HT-29 (cell line): ENCODE data around the gene MBOAT1. TPM values are rescaled to one million over a fixed set of nuclear protein-coding genes. Genes with fewer than 3 reads are reported as not detected.
"Not testable (repeated sequence)": the region's sequence is repeated elsewhere in the genome, so short reads cannot be mapped to it uniquely, and the experiment has no call there.

Experiments used
- DNase-seq: peaks from one replicate; pipeline ENCODE4 v3.0.0-alpha.2; 2015; ENCODE audit warnings: low spot score
- total RNA-seq: library from RNA; depleted of rRNA; stranded (reverse); fragments of >200 nt; shearing (Covaris generic); gene quantifications from 2 replicates; pipeline ENCODE4 v1.2.3, GENCODE V29; 2014

Gene MBOAT1
- total RNA-seq, 1 experiment from 2014 or later: 1.0 TPM

- no peak for DNase-seq
These were observed 39.3 kb downstream of the MBOAT1 start for GRCh38 chr6:20172842-20173456.

GRCh38 chr6:20170455-20171148 is 41.7 kb downstream of the MBOAT1 start:
- no peak for DNase-seq

- no peak for DNase-seq
These were observed 42.5 kb downstream of the MBOAT1 start for GRCh38 chr6:20169786-20170185.

DNA sequence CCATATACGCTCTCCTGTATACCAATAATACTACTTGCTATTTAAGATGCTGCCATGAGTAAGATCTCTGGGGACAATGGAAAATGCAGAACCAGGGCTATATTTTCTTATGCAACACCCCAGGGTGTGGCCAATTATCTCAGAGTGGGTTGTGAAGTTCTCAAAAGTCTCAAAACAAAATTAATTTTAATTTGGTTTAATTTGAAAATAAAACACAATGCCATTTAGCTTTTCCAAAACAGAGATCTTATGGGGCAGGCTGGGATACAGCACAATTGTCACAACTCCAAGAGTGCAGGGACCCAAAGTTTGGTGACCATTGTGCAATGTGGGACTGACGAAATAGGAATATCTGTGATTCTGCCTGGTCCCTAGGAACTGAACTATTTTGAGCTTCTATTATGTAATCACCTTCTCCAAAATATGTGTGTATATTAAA is 43.1 kb downstream of the MBOAT1 start:
- DNase-seq: no peak

DNA sequence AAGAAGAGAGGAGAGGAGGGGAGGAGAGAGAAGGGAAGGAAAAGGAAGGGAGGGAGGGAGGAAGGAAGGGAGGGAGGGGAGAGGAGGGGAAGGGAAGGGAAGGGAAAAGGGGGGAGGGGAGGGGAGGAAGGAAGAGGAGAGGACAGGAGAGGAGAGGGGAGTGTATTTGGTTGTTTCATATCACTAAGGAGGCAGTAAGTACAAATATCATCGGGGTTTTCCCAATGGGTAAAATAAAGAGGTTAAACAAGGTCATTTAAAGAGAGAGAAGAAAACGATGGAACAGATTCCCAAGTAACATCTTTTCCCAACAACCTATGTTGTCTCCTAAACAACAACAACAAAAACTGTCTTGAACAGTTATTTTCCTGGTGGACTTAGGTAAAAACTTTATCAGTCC is 43.6 kb downstream of the MBOAT1 start:
- no peak for DNase-seq

- no peak for DNase-seq
These were observed 44.7 kb downstream of the MBOAT1 start for GRCh38 chr6:20167601-20168000.

GRCh38 chr6:20166210-20166609 is 46.1 kb downstream of the MBOAT1 start:
- no peak for DNase-seq

DNA sequence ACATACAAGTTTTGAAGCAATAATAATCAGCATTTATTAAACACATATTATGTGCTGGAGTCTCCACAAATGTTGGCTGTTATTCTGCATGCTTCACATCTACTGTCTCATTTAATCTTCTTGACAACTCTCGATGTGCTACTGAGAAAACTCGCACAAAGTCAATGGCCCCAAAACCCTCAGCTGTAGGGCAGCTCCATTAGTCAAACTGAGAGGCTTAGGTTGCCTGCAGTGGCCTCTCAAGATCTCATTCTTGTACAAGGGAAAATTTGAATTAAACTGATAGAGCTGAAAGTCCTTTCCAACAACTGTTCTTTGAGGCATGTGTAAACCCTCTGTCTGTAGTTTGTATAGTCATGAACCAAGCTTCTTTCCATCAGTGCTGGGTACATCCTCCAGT is 49.8 kb downstream of the MBOAT1 start:
- no peak for DNase-seq

- DNase-seq: no peak
These were observed 51.6 kb downstream of the MBOAT1 start for GRCh38 chr6:20160541-20161283.

DNA sequence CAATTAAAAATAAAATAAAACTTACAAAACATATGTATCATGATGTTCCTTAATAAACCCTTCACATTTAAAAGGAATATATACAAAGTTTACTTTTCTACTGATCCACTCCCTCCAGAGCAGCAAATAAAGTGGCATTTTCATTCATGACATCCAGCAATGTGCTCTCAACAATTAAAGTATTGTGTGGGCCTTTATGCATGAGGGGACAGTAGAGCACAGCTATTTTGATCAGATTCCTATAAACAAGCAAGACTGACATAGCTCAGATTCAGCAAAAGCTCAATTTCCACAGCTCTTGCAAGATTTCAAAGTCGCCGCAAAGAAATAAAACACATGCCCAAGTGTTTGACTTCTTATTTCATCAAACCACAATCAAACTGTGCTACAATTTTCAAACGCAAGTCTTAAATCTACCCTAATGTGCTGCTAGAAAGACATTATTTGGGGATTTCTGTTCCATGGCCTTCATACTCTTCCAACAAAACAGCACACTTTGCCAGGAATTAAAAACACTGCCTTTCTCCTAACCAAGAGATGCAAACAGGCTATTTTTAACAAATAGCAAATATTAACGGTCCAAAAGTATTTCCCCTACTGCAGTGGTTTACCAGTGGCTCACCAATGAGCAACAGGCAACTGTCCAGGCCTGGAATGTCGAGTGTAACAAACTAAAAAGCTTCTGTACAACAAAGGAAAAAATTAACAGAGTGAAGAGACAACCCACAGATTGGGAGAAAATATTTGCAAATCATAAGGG is 52.3 kb downstream of the MBOAT1 start:
- no peak for DNase-seq

DNA sequence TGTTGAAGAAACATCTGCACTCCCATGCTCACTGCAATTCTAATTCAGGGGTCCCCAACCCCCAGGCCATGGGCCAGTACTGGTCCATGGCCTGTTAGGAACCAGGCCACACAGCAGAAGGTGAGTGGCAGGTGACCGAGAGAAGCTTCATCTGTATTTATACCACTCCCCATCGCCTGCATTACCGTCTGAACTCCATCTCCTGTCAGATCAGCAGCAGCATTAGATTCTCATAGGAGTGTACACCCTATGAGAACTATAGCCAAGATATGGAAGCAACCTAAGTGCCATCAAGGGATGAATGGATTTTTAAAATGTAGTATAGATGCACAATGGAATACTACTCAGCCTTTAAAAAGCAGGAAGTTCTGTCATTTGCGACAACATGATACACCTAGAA is 53.2 kb downstream of the MBOAT1 start:
- DNase-seq: no peak

GRCh38 chr6:20158676-20159075 is 53.6 kb downstream of the MBOAT1 start:
- no peak for DNase-seq

GRCh38 chr6:20156824-20157223 is 55.4 kb downstream of the MBOAT1 start:
- no peak for DNase-seq

DNA sequence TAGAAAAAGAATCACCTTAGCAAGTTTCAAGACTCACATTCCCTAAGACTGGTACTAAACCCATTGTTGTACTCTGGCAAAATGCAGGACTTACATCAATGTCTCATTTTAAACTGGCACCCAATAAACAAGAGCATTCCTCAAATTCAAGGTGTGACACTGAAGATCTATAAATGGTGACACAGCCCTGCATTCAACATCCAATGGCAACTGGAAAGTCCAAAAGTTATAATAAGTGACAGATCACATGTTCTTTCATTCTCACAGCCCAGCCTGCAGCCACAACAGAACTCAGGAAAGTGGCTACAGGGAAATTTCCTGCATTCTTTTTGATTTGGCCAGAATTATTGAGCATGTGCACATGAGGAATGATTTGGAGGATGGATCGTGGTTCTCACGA is 57.5 kb downstream of the MBOAT1 start:
- no peak for DNase-seq

GRCh38 chr6:20153194-20153593 is 59.1 kb downstream of the MBOAT1 start:
- no peak for DNase-seq

- DNase-seq: no peak
These were observed 63.8 kb downstream of the MBOAT1 start for GRCh38 chr6:20148433-20148832.

DNA sequence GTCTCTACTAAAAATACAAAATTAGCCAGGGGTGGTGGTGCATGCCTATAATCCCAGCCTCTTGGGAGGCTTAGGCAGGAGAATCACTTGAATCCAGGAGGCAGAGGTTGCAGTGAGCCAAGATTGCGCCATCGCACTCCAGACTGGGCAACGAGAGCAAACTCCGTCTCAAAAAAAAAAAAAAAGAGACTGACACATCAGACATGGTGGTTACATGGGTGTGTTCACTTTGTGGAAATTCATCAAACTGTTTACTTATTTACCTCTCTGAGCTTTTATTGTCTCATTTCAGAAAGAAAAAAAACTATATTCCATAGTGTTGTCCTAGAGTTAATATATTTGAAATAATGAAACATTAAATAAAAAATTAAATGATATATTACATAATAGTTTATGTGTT is 64.8 kb downstream of the MBOAT1 start:
- no peak for DNase-seq

DNA sequence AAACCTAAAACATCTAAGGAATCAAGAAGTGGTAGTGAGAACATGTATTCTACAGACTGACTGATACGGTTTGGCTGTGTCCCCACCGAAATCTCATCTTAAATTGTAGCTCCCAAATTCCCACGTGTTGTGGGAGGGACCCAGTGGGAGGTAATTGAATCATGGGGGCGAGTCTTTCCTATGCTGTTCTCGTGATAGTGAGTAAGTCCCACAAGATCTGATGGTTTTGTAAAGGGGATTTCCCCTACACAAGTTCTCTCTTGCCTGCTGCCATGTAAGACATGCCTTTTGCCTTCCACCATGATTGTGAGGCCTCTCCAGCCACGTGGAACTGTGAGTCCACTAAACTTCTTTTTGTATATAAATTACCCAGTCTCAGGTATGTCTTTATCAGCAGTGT is 65.4 kb downstream of the MBOAT1 start:
- DNase-seq: not testable (repeated sequence)

DNA sequence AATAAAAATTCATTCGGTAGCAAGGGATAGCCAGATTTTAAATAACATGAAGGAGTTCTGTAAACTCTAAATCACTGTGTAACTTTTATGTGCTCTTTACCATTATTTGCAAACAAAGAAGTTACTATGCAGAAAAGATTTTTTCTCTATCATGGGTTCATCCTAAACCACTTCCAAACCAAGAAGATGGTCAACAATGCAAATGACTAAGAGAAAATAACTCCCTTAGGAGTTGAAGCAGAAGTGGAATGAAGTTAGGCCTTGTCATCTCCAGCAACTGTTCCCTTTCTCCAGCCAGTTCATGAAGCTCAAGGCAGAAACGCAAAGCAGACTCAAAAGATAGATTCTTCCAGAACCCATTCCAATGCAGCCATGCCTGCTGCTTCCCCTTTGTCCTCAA is 66.0 kb downstream of the MBOAT1 start:
- no peak for DNase-seq

DNA sequence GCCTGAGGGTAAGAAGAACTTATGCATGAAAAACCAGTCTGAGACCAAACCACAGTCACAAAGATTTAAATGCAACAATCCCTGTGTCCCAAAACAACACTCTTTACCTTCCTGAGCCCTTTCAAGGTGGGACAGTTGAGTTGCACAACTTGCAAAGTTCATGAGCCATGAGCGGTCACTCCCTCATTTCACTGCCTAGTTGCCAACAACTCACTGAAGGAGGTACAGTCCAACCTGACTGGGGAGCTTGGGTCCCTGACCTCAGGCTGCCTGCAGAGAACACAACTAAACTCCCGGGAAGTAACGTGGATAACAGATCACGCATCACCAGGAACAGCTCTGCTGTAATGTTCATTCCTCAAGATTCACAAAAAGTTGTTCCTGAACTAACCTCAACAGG is 69.4 kb downstream of the MBOAT1 start:
- DNase-seq: no peak

GRCh38 chr6:20141931-20142330 is 70.3 kb downstream of the MBOAT1 start:
- no peak for DNase-seq
